ENCODE measurements around the gene NRXN3. TPM values are rescaled to one million over a fixed set of nuclear protein-coding genes. Genes with fewer than 3 reads are reported as not detected.

Gene NRXN3
- total RNA-seq, 2 experiments from 2014 or later: not detected

DNA sequence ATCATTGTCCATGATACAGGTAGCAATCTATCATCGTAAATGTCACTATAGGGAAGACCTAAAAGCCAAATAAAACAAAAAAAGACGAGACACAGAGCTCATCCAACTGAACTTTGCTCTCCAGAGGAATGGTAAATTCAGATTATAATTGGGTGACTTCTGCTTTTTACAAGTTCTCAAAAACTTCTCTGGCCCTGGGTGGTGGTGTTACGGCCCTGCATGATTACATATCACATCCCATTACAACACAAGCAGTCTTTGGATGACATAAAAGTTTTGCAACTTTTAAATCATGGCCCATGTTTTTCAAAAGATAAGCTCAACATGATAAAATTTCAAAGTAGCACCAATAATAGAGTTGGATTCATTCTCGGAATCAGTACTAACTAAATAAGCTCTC, 1741.6 kb downstream of the NRXN3 start:
- intact Hi-C loops (cut with micrococcal nuclease): no loop called here
- H3K9me3 Mint-ChIP-seq: peaks cover 2% of the 10 kb centered on the region
- no peaks in the 10 kb centered on the region for H3K36me3 Mint-ChIP-seq
- ChIA-PET POLR2A (no interaction called here), CTCF (no interaction called here)
- H3K4me1 Mint-ChIP-seq (ENCODE audit: low read depth): no peaks in the 10 kb centered on the region
- no peak overlapping the region for H3K4me3 Mint-ChIP-seq
- no peak for DNase-seq
- H3K27ac Mint-ChIP-seq: no peak overlapping the region
- no peaks in the 10 kb centered on the region for H3K27me3 Mint-ChIP-seq

DNA sequence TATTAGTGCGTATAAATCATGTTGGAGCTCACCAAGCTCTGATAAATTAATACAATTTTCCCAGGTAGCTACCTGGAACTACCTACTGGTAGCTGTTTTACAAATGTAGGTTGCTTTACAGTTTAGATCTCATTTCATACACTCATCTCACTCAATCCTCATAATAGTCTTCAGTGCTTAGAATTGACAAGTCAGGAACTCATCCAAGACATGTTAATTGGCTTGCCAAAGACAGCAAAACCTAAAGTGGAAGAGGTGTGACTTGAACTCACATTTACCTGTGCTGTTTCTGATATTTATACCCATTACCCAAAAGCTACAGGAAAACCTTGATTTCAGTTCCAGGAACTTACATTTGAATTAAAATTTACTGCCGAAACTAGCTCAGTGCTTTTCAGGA, 1744.4 kb downstream of the NRXN3 start:
- no peak for DNase-seq
- ChIA-PET CTCF (no interaction called here), POLR2A (no interaction called here)
- Mint-ChIP-seq H3K4me1 (ENCODE audit: low read depth) (no peaks in the 10 kb centered on the region), H3K36me3 (no peaks in the 10 kb centered on the region), H3K4me3 (no peak overlapping the region), H3K9me3 (peaks cover 7% of the 10 kb centered on the region), H3K27ac (no peak overlapping the region), H3K27me3 (no peaks in the 10 kb centered on the region)
- intact Hi-C loops (cut with micrococcal nuclease): no loop called here

GRCh38 chr14:79915406-79915805, 1745.2 kb downstream of the NRXN3 start:
- POLR2A ChIA-PET: no interaction called here
- H3K27me3 Mint-ChIP-seq: no peaks in the 10 kb centered on the region
- no peak overlapping the region for H3K27ac Mint-ChIP-seq
- H3K36me3 Mint-ChIP-seq: no peaks in the 10 kb centered on the region
- no peak overlapping the region for H3K4me3 Mint-ChIP-seq
- peaks cover 7% of the 10 kb centered on the region for H3K9me3 Mint-ChIP-seq
- CTCF ChIA-PET: no interaction called here
- DNase-seq: no peak
- intact Hi-C loops (cut with micrococcal nuclease): no loop called here
- H3K4me1 Mint-ChIP-seq (ENCODE audit: low read depth): no peaks in the 10 kb centered on the region

GRCh38 chr14:79916281-79916680, 1746.1 kb downstream of the NRXN3 start:
- intact Hi-C loops (cut with micrococcal nuclease): no loop called here
- Mint-ChIP-seq H3K27ac (no peak overlapping the region), H3K36me3 (no peaks in the 10 kb centered on the region), H3K9me3 (peaks cover 7% of the 10 kb centered on the region), H3K27me3 (no peaks in the 10 kb centered on the region), H3K4me3 (no peak overlapping the region), H3K4me1 (ENCODE audit: low read depth) (no peaks in the 10 kb centered on the region)
- DNase-seq: no peak
- POLR2A ChIA-PET: no interaction called here
- CTCF ChIA-PET: no interaction called here

DNA sequence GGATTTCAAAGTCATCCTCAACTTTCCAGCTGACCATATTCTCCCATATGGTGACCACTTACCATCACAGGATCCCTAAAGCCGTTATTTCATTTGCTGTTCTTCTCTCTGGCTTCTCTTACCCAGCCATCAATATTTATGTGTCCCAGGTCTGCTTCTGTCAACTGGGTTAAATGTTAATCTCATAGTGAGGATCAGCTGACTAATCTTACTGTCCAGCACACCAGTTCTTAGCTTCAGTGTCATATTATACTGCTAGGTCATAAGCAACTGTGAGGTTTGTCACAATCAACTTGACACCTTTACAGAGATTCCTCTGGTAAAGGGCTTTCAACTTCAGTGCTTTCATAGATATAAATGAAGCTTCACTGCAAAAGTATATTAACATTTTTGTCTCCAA, 1746.7 kb downstream of the NRXN3 start:
- Mint-ChIP-seq H3K36me3 (no peaks in the 10 kb centered on the region), H3K27ac (no peak overlapping the region), H3K27me3 (no peaks in the 10 kb centered on the region), H3K4me1 (ENCODE audit: low read depth) (no peaks in the 10 kb centered on the region), H3K4me3 (no peak overlapping the region), H3K9me3 (peaks cover 5% of the 10 kb centered on the region)
- no peak for DNase-seq
- intact Hi-C loops (cut with micrococcal nuclease): no loop called here
- CTCF ChIA-PET: no interaction called here
- POLR2A ChIA-PET: no interaction called here

All from activated CD4-positive, alpha-beta memory T cell treated with anti-CD3 and anti-CD28 coated beads for 36 hours (primary cell).